HG02623 (cell line): ENCODE data around the gene TBL1X.

Source experiments
- ATAC-seq: cut with Tn5 transposase; IDR thresholded peaks from one replicate; pipeline ENCODE4 v1.9.1; 2021; ENCODE audit warnings: moderate library complexity; ENCODE audit not compliant: unreplicated experiment

TBL1X gene

GRCh38 chrX:9494771-9495170 is 29.9 kb downstream of the TBL1X start:
- no peak for ATAC-seq

GRCh38 chrX:9495496-9495895 is 30.6 kb downstream of the TBL1X start:
- no peak for ATAC-seq

GRCh38 chrX:9498236-9498635 is 33.4 kb downstream of the TBL1X start:
- no peak for ATAC-seq

- no peak for ATAC-seq
Observed at GRCh38 chrX:9500584-9500983, 35.7 kb downstream of the TBL1X start.

GRCh38 chrX:9501362-9501761 is 36.5 kb downstream of the TBL1X start:
- ATAC-seq = no peak

- ATAC-seq = no peak
Observed at GRCh38 chrX:9503261-9503660, 38.4 kb downstream of the TBL1X start.

- no peak for ATAC-seq
Observed at GRCh38 chrX:9510366-9510765, 45.5 kb downstream of the TBL1X start.

GRCh38 chrX:9510980-9511379 is 46.1 kb downstream of the TBL1X start:
- no peak for ATAC-seq

- ATAC-seq = no peak
Observed at GRCh38 chrX:9515489-9515888, 50.6 kb downstream of the TBL1X start.

GRCh38 chrX:9515973-9516538 is 51.2 kb downstream of the TBL1X start:
- ATAC-seq = no peak

GRCh38 chrX:9516635-9517034 is 51.8 kb downstream of the TBL1X start:
- no peak for ATAC-seq

- ATAC-seq = no peak
Observed at GRCh38 chrX:9518051-9518450, 53.2 kb downstream of the TBL1X start.

- ATAC-seq = no peak
Observed at GRCh38 chrX:9518889-9519288, 54.0 kb downstream of the TBL1X start.

- ATAC-seq = no peak
Observed at GRCh38 chrX:9519546-9520216, 54.8 kb downstream of the TBL1X start.

- ATAC-seq = no peak
Observed at GRCh38 chrX:9520217-9520590, 55.3 kb downstream of the TBL1X start.

- ATAC-seq = no peak
Observed at GRCh38 chrX:9522378-9523155, 57.7 kb downstream of the TBL1X start.

- ATAC-seq = peak; percentile 63
Observed at GRCh38 chrX:9525511-9526248, 60.8 kb downstream of the TBL1X start.

GRCh38 chrX:9526965-9527364 is 62.1 kb downstream of the TBL1X start:
- no peak for ATAC-seq

GRCh38 chrX:9528498-9528897 is 63.6 kb downstream of the TBL1X start:
- no peak for ATAC-seq

- ATAC-seq = no peak
Observed at GRCh38 chrX:9529223-9529622, 64.4 kb downstream of the TBL1X start.

- peak; percentile 85 for ATAC-seq
Observed at GRCh38 chrX:9530848-9531274, 66.0 kb downstream of the TBL1X start.

GRCh38 chrX:9532349-9532748 is 67.5 kb downstream of the TBL1X start:
- ATAC-seq = no peak
